WTC11 (cell line): ENCODE data around the gene TGM4.

ENCODE experiments used
- CREB1 ChIP-seq: sonication (generic); formaldehyde crosslinking; IDR thresholded peaks from 2 replicates; pipeline ENCODE4 v1.8.0; 2023; ENCODE audit warnings: mild to moderate bottlenecking, missing genetic modification reagents
- CTCF ChIP-seq: fragments of 200-600 bp; IDR thresholded peaks from 2 replicates; pipeline ENCODE4 v1.8.0; 2022; ENCODE audit warnings: antibody characterized with exemption
- E2F4 ChIP-seq: sonication (generic); formaldehyde crosslinking; IDR thresholded peaks from 2 replicates; pipeline ENCODE4 v1.8.1; 2022; ENCODE audit warnings: low read depth, mild to moderate bottlenecking, moderate library complexity, missing genetic modification reagents, borderline replicate concordance
- MAX ChIP-seq: sonication (generic); formaldehyde crosslinking; IDR thresholded peaks from 2 replicates; pipeline ENCODE4 v1.8.0; 2022; ENCODE audit warnings: mild to moderate bottlenecking, missing genetic modification reagents
- SP1 ChIP-seq: sonication (generic); formaldehyde crosslinking; conservative IDR thresholded peaks from 2 replicates; pipeline ENCODE4 v1.8.1; 2022; ENCODE audit warnings: missing genetic modification reagents
- ZNF512 ChIP-seq: sonication (generic); formaldehyde crosslinking; IDR thresholded peaks from 2 replicates; pipeline ENCODE4 v1.8.1; 2022; ENCODE audit warnings: missing genetic modification reagents, borderline replicate concordance

GRCh38 chr3:44954304-44954703 lies 79.9 kb downstream of the TGM4 start:
- TF ChIP-seq CREB1 (CRISPR knock-in tag) (no peak), CTCF (no peak), E2F4 (CRISPR knock-in tag) (no peak), ZNF512 (no peak), SP1 (CRISPR knock-in tag) (no peak), MAX (CRISPR knock-in tag) (no peak)
